MM.1S (cell line): ENCODE data around the gene BCR.

Experiments used
- DNase-seq: peaks from one replicate; pipeline ENCODE4 v3.0.0-alpha.2; 2015
- H2AFZ ChIP-seq: fragments of 300-600 bp; sonication (generic); 2 replicates; pipeline ENCODE4 v1.6.0; 2016; ENCODE audit warnings: antibody characterized with exemption, low read length
- H3F3A ChIP-seq: fragments of 300-600 bp; sonication (generic); 2 replicates; pipeline ENCODE4 v1.6.1; 2016; ENCODE audit warnings: mild to moderate bottlenecking, antibody characterized with exemption, low read length, moderate library complexity, mixed read lengths; ENCODE audit not compliant: insufficient read depth
- H3K27ac ChIP-seq: fragments of 300-600 bp; sonication (generic); 2 replicates; pipeline ENCODE4 v1.5.1; 2016; ENCODE audit warnings: mild to moderate bottlenecking, low read length
- H3K27me3 ChIP-seq: fragments of 300-600 bp; sonication (generic); replicated peaks from 2 replicates; pipeline ENCODE4 v1.6.0; 2016; ENCODE audit warnings: low read length; ENCODE audit not compliant: insufficient read depth
- H3K36me3 ChIP-seq: fragments of 300-600 bp; sonication (generic); replicated peaks from 2 replicates; pipeline ENCODE4 v1.6.1; 2016; ENCODE audit warnings: mild to moderate bottlenecking, low read length, mixed read lengths; ENCODE audit not compliant: insufficient read depth
- H3K4me1 ChIP-seq: fragments of 300-600 bp; sonication (generic); 2 replicates; pipeline ENCODE4 v1.6.1; 2016; ENCODE audit warnings: low read length, mixed read lengths
- H3K4me2 ChIP-seq: fragments of 300-600 bp; sonication (generic); 2 replicates; pipeline ENCODE4 v1.6.0; 2016; ENCODE audit warnings: low read depth, low read length
- H3K4me3 ChIP-seq: fragments of 300-600 bp; sonication (generic); 2 replicates; pipeline ENCODE4 v1.5.1; 2016; ENCODE audit warnings: low read length, mixed read lengths
- H3K79me2 ChIP-seq: fragments of 300-600 bp; sonication (generic); 2 replicates; pipeline ENCODE4 v1.6.1; 2016; ENCODE audit warnings: mixed run types, low read length, mixed read lengths
- H3K9ac ChIP-seq: fragments of 300-600 bp; sonication (generic); 2 replicates; pipeline ENCODE4 v1.6.1; 2016; ENCODE audit warnings: low read length, mixed read lengths
- H3K9me2 ChIP-seq: fragments of 300-600 bp; sonication (generic); replicated peaks from 2 replicates; pipeline ENCODE4 v1.6.1; 2016; ENCODE audit warnings: mild to moderate bottlenecking, low read length, mixed read lengths; ENCODE audit not compliant: insufficient read depth
- H3K9me3 ChIP-seq: fragments of 300-600 bp; sonication (generic); replicated peaks from 2 replicates; pipeline ENCODE4 v1.6.1; 2016; ENCODE audit warnings: mild to moderate bottlenecking, low read length, mixed read lengths; ENCODE audit not compliant: insufficient read depth
- H4K20me1 ChIP-seq: fragments of 300-600 bp; sonication (generic); 2 replicates; pipeline ENCODE4 v1.6.1; 2016; ENCODE audit warnings: mild to moderate bottlenecking, low read length, moderate library complexity, mixed read lengths; ENCODE audit not compliant: insufficient read depth
- EZH2 ChIP-seq: fragments of 300-600 bp; sonication (generic); optimal IDR thresholded peaks from 2 replicates; pipeline ENCODE3; 2017; ENCODE audit warnings: low read depth, mild to moderate bottlenecking, antibody characterized with exemption, low read length, mixed read lengths
- EZH2phosphoT487 ChIP-seq: fragments of 300-600 bp; sonication (generic); IDR thresholded peaks from 2 replicates; pipeline ENCODE4 v1.6.1; 2018; ENCODE audit warnings: antibody characterized with exemption, low read length
- TF ChIP-seq, protein P1 (sequence below): fragments of 300-600 bp; sonication (generic); IDR thresholded peaks from 2 replicates; pipeline ENCODE4 v1.5.1; 2016; ENCODE audit warnings: antibody characterized with exemption, low read length, mixed read lengths

BCR gene

DNA sequence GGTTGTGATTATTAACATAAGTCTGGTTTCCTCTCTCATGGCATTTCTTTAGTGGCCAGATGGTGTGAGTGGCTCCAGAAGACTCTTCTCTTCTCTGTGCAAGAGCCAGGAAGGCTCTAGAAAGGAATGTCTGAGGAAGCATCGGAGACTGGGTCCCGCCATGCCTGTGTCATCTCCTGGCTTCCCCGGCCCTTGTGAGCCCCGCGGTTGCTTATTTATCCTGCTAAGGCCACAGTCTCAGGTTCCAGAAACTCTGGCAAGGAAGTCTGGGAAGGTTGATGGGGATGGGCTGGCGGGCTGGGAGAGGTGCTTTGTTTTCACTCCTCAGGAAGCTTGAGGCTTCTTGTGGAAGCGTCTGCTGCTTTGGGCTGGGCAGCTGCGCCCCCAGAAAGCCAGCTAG lies 18.9 kb downstream of the BCR start:
- no peak overlapping the region for H3K4me2 ChIP-seq
- no peaks in the 10 kb centered on the region for H3K9me3 ChIP-seq
- H3K27ac ChIP-seq = no peak overlapping the region
- DNase-seq = no peak
- no peak overlapping the region for H3K4me3 ChIP-seq
- H3K27me3 ChIP-seq = no peaks in the 10 kb centered on the region
- TF ChIP-seq EZH2 (no peak), EZH2phosphoT487 (no peak)
- TF ChIP-seq, protein P1, sequence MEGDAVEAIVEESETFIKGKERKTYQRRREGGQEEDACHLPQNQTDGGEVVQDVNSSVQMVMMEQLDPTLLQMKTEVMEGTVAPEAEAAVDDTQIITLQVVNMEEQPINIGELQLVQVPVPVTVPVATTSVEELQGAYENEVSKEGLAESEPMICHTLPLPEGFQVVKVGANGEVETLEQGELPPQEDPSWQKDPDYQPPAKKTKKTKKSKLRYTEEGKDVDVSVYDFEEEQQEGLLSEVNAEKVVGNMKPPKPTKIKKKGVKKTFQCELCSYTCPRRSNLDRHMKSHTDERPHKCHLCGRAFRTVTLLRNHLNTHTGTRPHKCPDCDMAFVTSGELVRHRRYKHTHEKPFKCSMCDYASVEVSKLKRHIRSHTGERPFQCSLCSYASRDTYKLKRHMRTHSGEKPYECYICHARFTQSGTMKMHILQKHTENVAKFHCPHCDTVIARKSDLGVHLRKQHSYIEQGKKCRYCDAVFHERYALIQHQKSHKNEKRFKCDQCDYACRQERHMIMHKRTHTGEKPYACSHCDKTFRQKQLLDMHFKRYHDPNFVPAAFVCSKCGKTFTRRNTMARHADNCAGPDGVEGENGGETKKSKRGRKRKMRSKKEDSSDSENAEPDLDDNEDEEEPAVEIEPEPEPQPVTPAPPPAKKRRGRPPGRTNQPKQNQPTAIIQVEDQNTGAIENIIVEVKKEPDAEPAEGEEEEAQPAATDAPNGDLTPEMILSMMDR = no peak
- H3K36me3 ChIP-seq = peaks cover 3% of the 10 kb centered on the region; the same call in 1 of the 2 replicates
- no peaks in the 10 kb centered on the region for H3K9me2 ChIP-seq
- no peak overlapping the region for H3K9ac ChIP-seq
- H3F3A ChIP-seq = no peaks in the 10 kb centered on the region
- H4K20me1 ChIP-seq = peaks cover 74% of the 10 kb centered on the region
- H2AFZ ChIP-seq = no peak overlapping the region
- peaks cover 100% of the 10 kb centered on the region for H3K79me2 ChIP-seq
- H3K4me1 ChIP-seq = peaks cover 10% of the 10 kb centered on the region; the same call in 1 of the 2 replicates

DNA sequence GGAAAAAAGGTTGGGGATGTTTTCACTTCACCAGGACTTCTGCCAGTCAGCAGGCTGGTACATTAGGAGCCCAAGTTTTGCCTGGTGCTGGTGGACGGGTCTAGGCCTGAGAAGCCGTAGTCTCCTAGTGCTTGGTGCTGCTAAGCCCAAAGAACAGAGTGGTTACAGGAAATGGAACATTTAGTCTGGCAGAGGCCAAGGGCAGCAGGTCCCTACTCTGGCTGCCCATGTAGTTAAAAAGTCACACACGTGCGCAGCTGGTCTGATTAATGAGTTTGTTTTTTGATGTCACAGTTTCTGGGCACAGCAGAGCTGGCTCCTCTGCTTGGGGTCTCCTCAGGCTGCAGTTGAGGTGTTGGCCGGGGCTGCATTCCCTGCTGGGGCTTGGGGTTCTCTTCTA lies 20.6 kb downstream of the BCR start:
- Histone ChIP-seq H3K27ac (no peak overlapping the region), H3K4me2 (no peak overlapping the region), H2AFZ (no peak overlapping the region), H3K4me1 (peaks cover 26% of the 10 kb centered on the region), H3K36me3 (peaks cover 3% of the 10 kb centered on the region; the same call in 1 of the 2 replicates), H3K27me3 (no peaks in the 10 kb centered on the region), H3K9me3 (no peaks in the 10 kb centered on the region), H3K79me2 (peaks cover 100% of the 10 kb centered on the region), H3K9ac (no peak overlapping the region), H3K9me2 (no peaks in the 10 kb centered on the region), H3K4me3 (no peak overlapping the region), H4K20me1 (peaks cover 83% of the 10 kb centered on the region), H3F3A (peaks cover 4% of the 10 kb centered on the region; the same call in 1 of the 2 replicates)
- TF ChIP-seq EZH2phosphoT487 = no peak
- TF ChIP-seq, protein P1 = no peak
- TF ChIP-seq EZH2 = no peak
- DNase-seq = no peak

DNA sequence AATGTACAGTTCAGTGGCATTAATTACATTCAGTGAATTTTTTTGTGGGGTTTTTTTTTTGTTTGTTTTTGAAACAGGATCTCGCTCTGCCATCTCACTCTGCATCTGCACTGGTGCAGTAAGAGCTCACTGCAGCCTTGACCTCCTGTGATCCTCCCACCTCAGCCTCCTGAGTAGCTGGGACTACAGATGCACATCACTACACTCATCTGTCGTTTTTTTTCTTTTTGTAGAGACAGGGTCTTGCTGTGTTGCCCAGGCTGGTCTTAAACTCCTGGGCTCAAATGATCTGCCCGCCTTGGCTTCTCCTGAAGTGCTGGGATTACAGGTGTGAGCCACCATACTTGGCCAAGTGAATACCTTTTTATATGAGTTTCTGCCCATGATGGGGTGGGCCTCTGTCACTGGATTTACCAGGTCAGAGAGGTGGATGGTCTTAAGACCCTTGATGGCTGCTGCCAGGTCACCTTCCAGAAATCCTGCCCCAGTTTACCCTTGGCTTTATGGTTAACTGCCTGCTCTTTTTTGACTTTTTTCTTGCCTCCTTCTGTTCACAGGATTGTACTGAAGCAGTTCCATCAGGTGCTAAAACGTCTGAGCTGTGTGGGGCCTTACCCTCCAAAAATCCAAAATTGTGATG lies 22.6 kb downstream of the BCR start:
- DNase-seq = no peak
- no peak overlapping the region for H3K4me3 ChIP-seq
- no peak overlapping the region for H2AFZ ChIP-seq
- no peak overlapping the region for H3K9ac ChIP-seq
- H3K27me3 ChIP-seq = no peaks in the 10 kb centered on the region
- no peaks in the 10 kb centered on the region for H3K9me2 ChIP-seq
- peaks cover 100% of the 10 kb centered on the region for H3K79me2 ChIP-seq
- TF ChIP-seq EZH2 (no peak), EZH2phosphoT487 (no peak)
- TF ChIP-seq, protein P1 = no peak
- H3F3A ChIP-seq = peaks cover 4% of the 10 kb centered on the region; the same call in 1 of the 2 replicates
- H3K4me2 ChIP-seq = no peak overlapping the region
- H3K36me3 ChIP-seq = peaks cover 3% of the 10 kb centered on the region; the same call in 1 of the 2 replicates
- H4K20me1 ChIP-seq = peaks cover 70% of the 10 kb centered on the region
- peaks cover 27% of the 10 kb centered on the region for H3K4me1 ChIP-seq
- no peak overlapping the region for H3K27ac ChIP-seq
- H3K9me3 ChIP-seq = no peaks in the 10 kb centered on the region
